CD14-positive monocyte (primary cell): ENCODE results near the gene ARHGAP15. TPM values are rescaled to one million over a fixed set of nuclear protein-coding genes. Genes with fewer than 3 reads are reported as not detected.

Source experiments
- DNase-seq, 3 donors: peaks; one replicate each; pipeline ENCODE4 v3.0.0-alpha.2; 2011 to 2022
- H2AFZ ChIP-seq: 2 replicates; pipeline ENCODE4 v1.6.0; 2012; ENCODE audit warnings: mild to moderate bottlenecking, low read depth, low read length, inconsistent platforms; ENCODE audit not compliant: insufficient read depth, poor library complexity, severe bottlenecking
- H3K27ac ChIP-seq, 2 donors: 1 replicate in 1 of 2; 2 replicates in 1 of 2; pipeline ENCODE4 v1.5.1; 2012 to 2013; ENCODE audit warnings: low read length in 2 of 2, control low read depth in 1 of 2, inconsistent platforms in 1 of 2, low read depth in 1 of 2, mild to moderate bottlenecking in 1 of 2
- H3K27me3 ChIP-seq, 2 donors: one replicate each; pipeline versions ENCODE4 v1.6.0 to v1.6.1; 2011 to 2013; ENCODE audit warnings: low read length in 2 of 2; ENCODE audit not compliant: control insufficient read depth in 2 of 2, insufficient read depth in 2 of 2
- H3K36me3 ChIP-seq, 2 donors: replicated peaks in 1 of 2; 1 replicate in 1 of 2; 2 replicates in 1 of 2; pipeline versions ENCODE4 v1.5.1 to v1.6.1; 2012 to 2013; ENCODE audit warnings: low read length in 2 of 2, control low read depth in 1 of 2, inconsistent platforms in 1 of 2, mild to moderate bottlenecking in 1 of 2; ENCODE audit not compliant: insufficient read depth in 2 of 2, control insufficient read depth in 1 of 2
- H3K4me1 ChIP-seq, 2 donors: 1 replicate in 1 of 2; 2 replicates in 1 of 2; pipeline versions ENCODE4 v1.5.1 to v1.6.1; 2012 to 2013; ENCODE audit warnings: low read length in 2 of 2, control low read depth in 1 of 2, inconsistent platforms in 1 of 2, mild to moderate bottlenecking in 1 of 2, moderate library complexity in 1 of 2; ENCODE audit not compliant: insufficient read depth in 2 of 2, control insufficient read depth in 1 of 2
- H3K4me2 ChIP-seq: replicated peaks from 2 replicates; pipeline ENCODE3; 2012; ENCODE audit warnings: low read length, moderate library complexity, mild to moderate bottlenecking; ENCODE audit not compliant: poor library complexity, severe bottlenecking; ENCODE audit errors: extremely low read depth
- H3K4me3 ChIP-seq, 3 experiments: fragments of 200-600 bp in 1 of 3; sonication (generic) in 1 of 3; replicated peaks in 1 of 3; 1 replicate in 2 of 3; 2 replicates in 1 of 3; pipeline ENCODE4 v1.5.1; 2011 to 2013; ENCODE audit warnings: low read length in 3 of 3, mild to moderate bottlenecking in 3 of 3, control low read depth in 2 of 3, low read depth in 2 of 3, inconsistent platforms in 1 of 3, moderate library complexity in 1 of 3
- H3K79me2 ChIP-seq: 2 replicates; pipeline ENCODE4 v1.6.0; 2012; ENCODE audit warnings: mild to moderate bottlenecking, control low read depth, inconsistent platforms, low read length, moderate library complexity; ENCODE audit not compliant: insufficient read depth
- H3K9ac ChIP-seq: 2 replicates; pipeline ENCODE4 v1.6.0; 2017; ENCODE audit warnings: low read length, mild to moderate bottlenecking; ENCODE audit not compliant: insufficient read depth, poor library complexity, severe bottlenecking
- H3K9me3 ChIP-seq, 2 donors: replicated peaks in 1 of 2; 1 replicate in 1 of 2; 2 replicates in 1 of 2; pipeline versions ENCODE4 v1.5.1 to v1.6.1; 2012 to 2013; ENCODE audit warnings: low read length in 2 of 2, control low read depth in 1 of 2; ENCODE audit not compliant: control insufficient read depth in 1 of 2, insufficient read depth in 1 of 2
- H4K20me1 ChIP-seq: 2 replicates; pipeline ENCODE4 v1.6.0; 2012; ENCODE audit warnings: mild to moderate bottlenecking, low read length, control low read depth, moderate library complexity; ENCODE audit not compliant: insufficient read depth
- H3K27ac Mint-ChIP-seq, 7 donors: one replicate each; pipeline ENCODE4 v1.8.0; 2020; ENCODE audit warnings: mild to moderate bottlenecking in 7 of 7, mixed read lengths in 7 of 7, moderate library complexity in 6 of 7, inconsistent platforms in 2 of 7
- H3K27me3 Mint-ChIP-seq, 3 donors: one replicate each; pipeline ENCODE4 v1.8.0; 2021 to 2022; ENCODE audit warnings: low read depth in 3 of 3, mild to moderate bottlenecking in 3 of 3, mixed read lengths in 3 of 3, moderate library complexity in 3 of 3, inconsistent platforms in 1 of 3
- H3K36me3 Mint-ChIP-seq, 2 donors: one replicate each; pipeline ENCODE4 v1.8.0; 2020; ENCODE audit warnings: mixed read lengths in 2 of 2, inconsistent platforms in 1 of 2, mild to moderate bottlenecking in 1 of 2
- H3K4me1 Mint-ChIP-seq: one replicate; pipeline ENCODE4 v1.8.0; 2020; ENCODE audit warnings: mild to moderate bottlenecking, mixed read lengths
- H3K4me3 Mint-ChIP-seq, 2 donors: one replicate each; pipeline ENCODE4 v1.8.0; 2020; ENCODE audit warnings: mild to moderate bottlenecking in 2 of 2, mixed read lengths in 2 of 2, moderate library complexity in 1 of 2
- H3K9me3 Mint-ChIP-seq, 7 donors: one replicate each; pipeline ENCODE4 v1.8.0; 2020 to 2022; ENCODE audit warnings: mixed read lengths in 7 of 7, mild to moderate bottlenecking in 6 of 7, moderate library complexity in 6 of 7, inconsistent platforms in 2 of 7
- WGBS: methylation state at CpG from one replicate; pipeline ENCODE4 v1.1.5; 2013; ENCODE audit warnings: missing lambda C conversion rate; ENCODE audit not compliant: insufficient coverage; 5-methylcytosine and 5-hydroxymethylcytosine counted together
- intact Hi-C, 2 donors: fragments of 100-400 bp; cut with micrococcal nuclease; formaldehyde crosslinking; loops; one replicate each; pipeline versions ENCODE4 v1.15.0 to v1.15.1; 2023
- polyA plus RNA-seq, 3 donors: library from polyadenylated mRNA; depleted of rRNA in 1 of 3; unstranded in 2 of 3; stranded (reverse) in 1 of 3; fragments of 300-500 nt in 2 of 3; fragments of >200 nt in 1 of 3; fragmentation: Illumina TruSeq in 2 of 3; gene quantifications; 1 replicate in 2 of 3; 2 replicates in 1 of 3; pipeline ENCODE4 v1.2.3, GENCODE V29; 2012 to 2021
- TF ChIP-seq, protein P1 (sequence below): fragments of 200-600 bp; IDR thresholded peaks from one replicate; pipeline ENCODE4 v1.8.0; 2022; ENCODE audit warnings: antibody characterized with exemption, mild to moderate bottlenecking

ARHGAP15 gene
- polyA plus RNA-seq, 3 donors: 35.4 to 50.9 (median 50.7) TPM

DNA sequence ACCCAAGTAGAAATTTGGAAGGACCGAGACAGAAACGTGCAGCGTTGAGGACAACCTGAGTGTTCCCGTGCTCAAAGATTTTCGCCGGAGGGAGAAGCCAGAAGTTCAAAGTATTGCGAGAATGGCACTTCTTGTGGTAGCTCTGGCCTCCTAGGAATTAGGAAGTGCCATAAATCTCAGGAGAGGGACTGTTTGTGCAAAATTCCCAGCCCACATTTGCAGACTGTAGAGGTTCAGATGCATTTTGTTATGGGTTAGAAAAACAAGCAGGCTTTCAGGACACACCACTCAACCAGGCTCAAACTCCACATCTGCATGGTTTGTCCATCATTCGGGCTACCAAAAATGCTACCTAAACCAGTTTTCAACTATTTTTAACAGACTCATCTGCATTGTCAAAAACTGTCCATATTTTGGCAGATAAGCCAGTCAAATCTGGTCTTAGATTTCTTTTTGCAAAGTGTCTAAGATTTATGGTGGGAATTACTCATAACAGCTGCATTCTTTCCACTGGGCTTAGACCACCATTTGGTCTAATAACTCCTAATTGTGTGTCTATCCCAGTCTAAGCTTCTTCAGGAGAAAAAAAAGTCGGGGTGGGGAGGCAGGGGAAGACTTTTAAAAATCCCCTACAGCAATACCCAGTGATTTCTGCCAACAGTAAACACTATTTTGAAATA lies 422.9 kb downstream of the ARHGAP15 start:
- Mint-ChIP-seq H3K9me3 (peaks cover 0 to 5% (median 0%) of the 10 kb centered on the region in 7 donors), H3K27ac (peak overlapping the region in 1 of 7 donors; percentile 5), H3K4me1 (peaks cover 49% of the 10 kb centered on the region), H3K36me3 (peaks cover 18 to 22% of the 10 kb centered on the region in 2 donors), H3K27me3 (no peaks in the 10 kb centered on the region), H3K4me3 (no peak overlapping the region)
- Histone ChIP-seq H3K79me2 (no peaks in the 10 kb centered on the region), H3K9ac (no peak overlapping the region), H3K27me3 (no peaks in the 10 kb centered on the region), H3K27ac (no peak overlapping the region), H3K4me1 (peaks cover 25 to 33% of the 10 kb centered on the region in 2 donors), H3K36me3 (peaks cover 0 to 12% of the 10 kb centered on the region in 2 donors), H3K9me3 (no peaks in the 10 kb centered on the region), H3K4me2 (no peak overlapping the region), H3K4me3 (no peak overlapping the region), H4K20me1 (no peaks in the 10 kb centered on the region), H2AFZ (no peak overlapping the region)
- no peak for DNase-seq
- 97% methylated on average over 8 of the region's 9 CpGs for WGBS
- intact Hi-C loops: no loop called here
- TF ChIP-seq, protein P1, sequence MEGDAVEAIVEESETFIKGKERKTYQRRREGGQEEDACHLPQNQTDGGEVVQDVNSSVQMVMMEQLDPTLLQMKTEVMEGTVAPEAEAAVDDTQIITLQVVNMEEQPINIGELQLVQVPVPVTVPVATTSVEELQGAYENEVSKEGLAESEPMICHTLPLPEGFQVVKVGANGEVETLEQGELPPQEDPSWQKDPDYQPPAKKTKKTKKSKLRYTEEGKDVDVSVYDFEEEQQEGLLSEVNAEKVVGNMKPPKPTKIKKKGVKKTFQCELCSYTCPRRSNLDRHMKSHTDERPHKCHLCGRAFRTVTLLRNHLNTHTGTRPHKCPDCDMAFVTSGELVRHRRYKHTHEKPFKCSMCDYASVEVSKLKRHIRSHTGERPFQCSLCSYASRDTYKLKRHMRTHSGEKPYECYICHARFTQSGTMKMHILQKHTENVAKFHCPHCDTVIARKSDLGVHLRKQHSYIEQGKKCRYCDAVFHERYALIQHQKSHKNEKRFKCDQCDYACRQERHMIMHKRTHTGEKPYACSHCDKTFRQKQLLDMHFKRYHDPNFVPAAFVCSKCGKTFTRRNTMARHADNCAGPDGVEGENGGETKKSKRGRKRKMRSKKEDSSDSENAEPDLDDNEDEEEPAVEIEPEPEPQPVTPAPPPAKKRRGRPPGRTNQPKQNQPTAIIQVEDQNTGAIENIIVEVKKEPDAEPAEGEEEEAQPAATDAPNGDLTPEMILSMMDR: no peak

DNA sequence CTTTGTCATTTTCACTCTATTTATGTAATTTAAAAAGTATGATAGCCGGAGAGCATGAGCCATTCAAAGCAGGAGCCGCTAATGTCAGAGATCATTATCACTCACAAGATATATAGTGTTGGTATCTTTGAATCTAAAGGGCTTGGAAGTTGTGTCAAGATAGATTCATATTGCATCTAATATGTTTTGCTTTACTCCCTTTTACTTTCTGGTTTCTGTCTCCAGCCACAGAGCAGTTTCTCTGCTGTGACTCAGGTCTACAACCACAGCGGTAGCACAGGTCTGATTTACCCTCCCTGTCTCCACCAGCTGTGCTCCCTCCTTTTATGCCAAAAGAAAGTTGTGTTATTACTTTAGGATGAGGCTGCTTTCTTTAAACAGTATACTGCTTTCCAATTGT lies 424.0 kb downstream of the ARHGAP15 start:
- no CpG with 5 or more reads among the region's 3 CpGs for WGBS
- Mint-ChIP-seq H3K36me3 (peaks cover 24 to 28% of the 10 kb centered on the region in 2 donors), H3K27ac (no peak overlapping the region)

More for the DNA sequence above, 424.0 kb downstream of the ARHGAP15 start:
- no peak overlapping the region for H2AFZ ChIP-seq
- H3K27ac ChIP-seq: no peak overlapping the region
- no peaks in the 10 kb centered on the region for H3K27me3 ChIP-seq
- intact Hi-C loops: no loop called here
- no peak overlapping the region for H3K9ac ChIP-seq
- Mint-ChIP-seq H3K4me1 (peaks cover 51% of the 10 kb centered on the region), H3K9me3 (peaks cover 0 to 5% (median 0%) of the 10 kb centered on the region in 7 donors), H3K4me3 (no peak overlapping the region), H3K27me3 (no peaks in the 10 kb centered on the region)
- peaks cover 19 to 26% of the 10 kb centered on the region in 2 donors for H3K4me1 ChIP-seq
- H3K79me2 ChIP-seq: no peaks in the 10 kb centered on the region
- TF ChIP-seq, protein P1: no peak
- peaks cover 0 to 15% of the 10 kb centered on the region in 2 donors for H3K36me3 ChIP-seq
- DNase-seq: no peak
- H4K20me1 ChIP-seq: no peaks in the 10 kb centered on the region
- H3K4me3 ChIP-seq: no peak overlapping the region
- H3K4me2 ChIP-seq: no peak overlapping the region
- H3K9me3 ChIP-seq: no peaks in the 10 kb centered on the region
